Endothelial cell of umbilical vein (primary cell): Measurements from ENCODE around the gene NT5DC4. TPM values are rescaled to one million over a fixed set of nuclear protein-coding genes. Genes with fewer than 3 reads are reported as not detected.

Source experiments
- BruUV-seq: library from RNA; stranded (reverse); fragments of 400-500 nt; replicated peaks from 2 replicates; lab custom pipeline; 2021; lab: Mats Ljungman, UMichigan
- CTCF ChIA-PET: fragments of 300-600, 350-600 bp; sonication (Branson Sonifier 250); formaldehyde crosslinking; loops from one replicate; lab custom pipeline; 2021; ENCODE audit warnings: antibody characterized with exemption, inconsistent platforms; lab: Charles Lee
- POLR2A ChIA-PET: fragments of 300-600, 350-600 bp; sonication (Branson Sonifier 250); formaldehyde crosslinking; loops from one replicate; lab custom pipeline; 2021; ENCODE audit warnings: antibody characterized with exemption, inconsistent platforms; lab: Charles Lee
- DNase-seq: peaks from one replicate; pipeline ENCODE4 v3.0.0-alpha.2; 2011; ENCODE audit warnings: low read depth, low spot score
- FAIRE-seq: peaks from 2 replicates; lab custom pipeline; 2011; peaks lifted over from hg19 to GRCh38; lab: Jason Lieb, UNC
- H2AFZ ChIP-seq: 2 replicates; pipeline ENCODE4 v1.6.0; 2012; ENCODE audit warnings: low read depth, low read length, control low read depth, inconsistent platforms
- H3K27ac ChIP-seq: 2 replicates; pipeline ENCODE4 v1.5.1; 2011; ENCODE audit warnings: low read depth, mild to moderate bottlenecking, control low read depth, low read length, moderate library complexity; ENCODE audit not compliant: insufficient read depth
- H3K27me3 ChIP-seq, 2 experiments: 2 replicates each; pipeline versions ENCODE4 v1.6.0 to v1.6.1; 2011; ENCODE audit warnings: low read length in 2 of 2, mixed read lengths in 1 of 2; ENCODE audit not compliant: control insufficient read depth in 2 of 2, insufficient read depth in 2 of 2
- H3K36me3 ChIP-seq, 2 experiments: 2 replicates in 1 of 2; 3 replicates in 1 of 2; pipeline ENCODE4 v1.5.1; 2011; ENCODE audit warnings: low read length in 2 of 2, mild to moderate bottlenecking in 1 of 2, moderate library complexity in 1 of 2; ENCODE audit not compliant: control insufficient read depth in 2 of 2, insufficient read depth in 2 of 2; ENCODE audit errors: extremely low read depth in 1 of 2
- H3K4me1 ChIP-seq: 3 replicates; pipeline ENCODE4 v1.5.1; 2011; ENCODE audit warnings: mild to moderate bottlenecking, low read length; ENCODE audit not compliant: control insufficient read depth, insufficient read depth; ENCODE audit errors: extremely low read depth
- H3K4me2 ChIP-seq: 2 replicates; pipeline ENCODE4 v1.6.1; 2011; ENCODE audit warnings: low read length, control low read depth, mixed read lengths; ENCODE audit not compliant: insufficient read depth
- H3K4me3 ChIP-seq, 3 experiments: fragments of 200-600 bp in 1 of 3; sonication (generic), shearing (Covaris generic) in 1 of 3; replicated peaks in 1 of 3; 2 replicates each; pipeline ENCODE4 v1.5.1; 2011 to 2016; ENCODE audit warnings: control low read depth in 3 of 3, low read length in 3 of 3, mild to moderate bottlenecking in 2 of 3, inconsistent platforms in 1 of 3, low read depth in 1 of 3, moderate library complexity in 1 of 3; ENCODE audit not compliant: insufficient read depth in 1 of 3
- H3K79me2 ChIP-seq: 2 replicates; pipeline ENCODE4 v1.6.0; 2012; ENCODE audit warnings: low read length, inconsistent platforms; ENCODE audit not compliant: control insufficient read depth, insufficient read depth
- H3K9ac ChIP-seq: replicated peaks from 2 replicates; pipeline ENCODE3; 2011; ENCODE audit warnings: low read length, control low read depth; ENCODE audit not compliant: insufficient read depth; ENCODE audit errors: extremely low read depth
- H3K9me1 ChIP-seq: replicated peaks from 3 replicates; pipeline ENCODE4 v1.6.0; 2011; ENCODE audit warnings: mild to moderate bottlenecking, low read length; ENCODE audit not compliant: control insufficient read depth, insufficient read depth; ENCODE audit errors: extremely low read depth
- H3K9me3 ChIP-seq: replicated peaks from 2 replicates; pipeline ENCODE4 v1.5.1; 2012; ENCODE audit warnings: low read length, inconsistent platforms; ENCODE audit not compliant: control insufficient read depth, insufficient read depth
- H4K20me1 ChIP-seq: replicated peaks from 2 replicates; pipeline ENCODE3; 2011; ENCODE audit warnings: mild to moderate bottlenecking, low read length; ENCODE audit not compliant: control insufficient read depth, insufficient read depth; ENCODE audit errors: extremely low read depth
- CTCF ChIP-seq, 2 donors: IDR thresholded peaks; 1 replicate in 1 of 2; 2 replicates in 1 of 2; pipeline ENCODE4 v1.5.1; 2011; ENCODE audit warnings: low read length in 2 of 2, mild to moderate bottlenecking in 2 of 2, moderate library complexity in 2 of 2, control low read depth in 1 of 2, inconsistent platforms in 1 of 2, low read depth in 1 of 2; ENCODE audit not compliant: insufficient read depth in 1 of 2; ENCODE audit errors: extremely low read depth in 1 of 2
- EZH2 ChIP-seq: IDR thresholded peaks from 2 replicates; pipeline ENCODE4 v1.6.1; 2012; ENCODE audit warnings: borderline replicate concordance, low read depth, mild to moderate bottlenecking, moderate library complexity, low read length, inconsistent platforms; ENCODE audit not compliant: severe bottlenecking
- FOS ChIP-seq: IDR thresholded peaks from 2 replicates; pipeline ENCODE4 v1.6.1; 2011; ENCODE audit warnings: mild to moderate bottlenecking, low read length, moderate library complexity, borderline replicate concordance; ENCODE audit not compliant: insufficient read depth
- GATA2 ChIP-seq: IDR thresholded peaks from 2 replicates; pipeline ENCODE4 v1.7.0; 2011; ENCODE audit warnings: low read depth, mild to moderate bottlenecking, moderate library complexity, mixed read lengths, low read length; ENCODE audit not compliant: insufficient read length, insufficient read depth
- JUN ChIP-seq: IDR thresholded peaks from 2 replicates; pipeline ENCODE4 v1.6.1; 2011; ENCODE audit warnings: borderline replicate concordance, low read depth; ENCODE audit not compliant: insufficient read length, insufficient read depth
- MAX ChIP-seq: IDR thresholded peaks from 2 replicates; pipeline ENCODE4 v1.6.1; 2011; ENCODE audit not compliant: insufficient read depth, insufficient read length
- MYC ChIP-seq: IDR thresholded peaks from one replicate; pipeline ENCODE4 v1.6.1; 2011; ENCODE audit warnings: mild to moderate bottlenecking, low read depth, low read length
- POLR2A ChIP-seq: IDR thresholded peaks from 2 replicates; pipeline ENCODE4 v1.6.1; 2012; ENCODE audit warnings: low read depth, mild to moderate bottlenecking, control low read depth, low read length
- POLR2AphosphoS5 ChIP-seq: IDR thresholded peaks from 2 replicates; pipeline ENCODE4 v1.6.1; 2012; ENCODE audit warnings: low read depth, mild to moderate bottlenecking, control low read depth, low read length, moderate library complexity; ENCODE audit not compliant: insufficient read depth
- dilution Hi-C: fragments of 300-500 bp; cut with MboI; formaldehyde crosslinking; loops from one replicate; pipeline ENCODE4 v1.15.0; 2019; ENCODE audit warnings: low sequenced_read_pairs; ENCODE audit not compliant: extremely low pct_ligation_motif_present
- intact Hi-C: fragments of 100-400 bp; cut with micrococcal nuclease; formaldehyde crosslinking; loops from one replicate; pipeline ENCODE4 v1.10.0; 2022
- polyA plus RNA-seq, 4 experiments: library from polyadenylated mRNA; depleted of rRNA in 3 of 4; stranded (reverse) in 3 of 4; unstranded in 1 of 4; fragments of >200 nt; gene quantifications; 2 replicates each; pipeline versions ENCODE4 v1.2.1 to v1.2.3, GENCODE V29; 2011 to 2012; ENCODE audit warnings: missing spikeins in 1 of 4
- total RNA-seq: library from RNA; stranded (reverse); gene quantifications from 2 replicates; pipeline ENCODE4 v1.2.3, GENCODE V29; 2021

Gene NT5DC4
- total and polyA plus RNA-seq, 2 donors (not counting 3 experiments of a cell fraction or from before 2014, with no cell fraction given), result not detected

- Histone ChIP-seq H3K36me3 (no peaks in the 10 kb centered on the region), H4K20me1 (no peaks in the 10 kb centered on the region), H3K27me3 (no peaks in the 10 kb centered on the region), H3K79me2 (no peaks in the 10 kb centered on the region), H3K4me2 (no peak overlapping the region), H3K4me1 (peaks cover 5% of the 10 kb centered on the region), H3K27ac (no peak overlapping the region), H3K9me3 (no peaks in the 10 kb centered on the region), H3K9ac (no peak overlapping the region), H3K9me1 (no peaks in the 10 kb centered on the region), H2AFZ (no peak overlapping the region), H3K4me3 (no peak overlapping the region)
- FAIRE-seq (no peak), DNase-seq (no peak)
- CTCF ChIA-PET, result no interaction called here
- POLR2A ChIA-PET, result no interaction called here
- BruUV-seq, result no TSS peak
- intact Hi-C loops (no loop called here), dilution Hi-C loops (no loop called here)
- no peak for TF ChIP-seq JUN
- TF ChIP-seq POLR2A, result no peak
Measured at GRCh38 chr2:112710956-112711750, 9.7 kb upstream of the NT5DC4 start.

GRCh38 chr2:112712465-112712864 lies 8.4 kb upstream of the NT5DC4 start:
- no peak for DNase-seq
- Histone ChIP-seq H3K4me3 (no peak overlapping the region), H3K9me3 (no peaks in the 10 kb centered on the region), H3K79me2 (no peaks in the 10 kb centered on the region), H3K27ac (no peak overlapping the region), H3K4me1 (no peaks in the 10 kb centered on the region), H2AFZ (no peak overlapping the region), H3K36me3 (no peaks in the 10 kb centered on the region), H4K20me1 (no peaks in the 10 kb centered on the region), H3K4me2 (no peak overlapping the region), H3K27me3 (no peaks in the 10 kb centered on the region), H3K9ac (no peak overlapping the region), H3K9me1 (no peaks in the 10 kb centered on the region)
- CTCF ChIA-PET, result interaction anchor here (1.5 kb wide), 1 partner anchor 14 kb away, joined by 3 read pairs; no protein-coding TSS in a partner anchor
- intact Hi-C loops, result no loop called here
- POLR2A ChIA-PET, result no interaction called here
- no peak for TF ChIP-seq POLR2A
- TF ChIP-seq CTCF (IDR thresholded peaks at IDR 0.05; ENCODE audit: extremely low read depth in 1 of 2, insufficient read depth in 1 of 2, low read depth in 1 of 2, low read length in 2 of 2), result no peak
- no peak for TF ChIP-seq GATA2
- no peak for TF ChIP-seq JUN
- TF ChIP-seq MYC, result no peak
- TF ChIP-seq FOS, result no peak
- no peak for TF ChIP-seq EZH2
- no peak for TF ChIP-seq MAX
- TF ChIP-seq POLR2AphosphoS5, result no peak
- BruUV-seq, result no TSS peak
- FAIRE-seq, result no peak
- dilution Hi-C loops, result no loop called here
